ENCODE data around the gene PLXDC1. TPM values are rescaled to one million over a fixed set of nuclear protein-coding genes. Genes with fewer than 3 reads are reported as not detected.

PLXDC1 gene
- total RNA-seq, 3 donors from 2014 or later, result 2.4 to 10.9 (median 5.6) TPM

- H3K4me3 ChIP-seq, result no peak overlapping the region
- intact Hi-C loops (cut with DNase I, micrococcal nuclease), result no loop called here
- no peak for ATAC-seq
Measured at GRCh38 chr17:39110435-39111136, 40.9 kb downstream of the PLXDC1 start.

DNA sequence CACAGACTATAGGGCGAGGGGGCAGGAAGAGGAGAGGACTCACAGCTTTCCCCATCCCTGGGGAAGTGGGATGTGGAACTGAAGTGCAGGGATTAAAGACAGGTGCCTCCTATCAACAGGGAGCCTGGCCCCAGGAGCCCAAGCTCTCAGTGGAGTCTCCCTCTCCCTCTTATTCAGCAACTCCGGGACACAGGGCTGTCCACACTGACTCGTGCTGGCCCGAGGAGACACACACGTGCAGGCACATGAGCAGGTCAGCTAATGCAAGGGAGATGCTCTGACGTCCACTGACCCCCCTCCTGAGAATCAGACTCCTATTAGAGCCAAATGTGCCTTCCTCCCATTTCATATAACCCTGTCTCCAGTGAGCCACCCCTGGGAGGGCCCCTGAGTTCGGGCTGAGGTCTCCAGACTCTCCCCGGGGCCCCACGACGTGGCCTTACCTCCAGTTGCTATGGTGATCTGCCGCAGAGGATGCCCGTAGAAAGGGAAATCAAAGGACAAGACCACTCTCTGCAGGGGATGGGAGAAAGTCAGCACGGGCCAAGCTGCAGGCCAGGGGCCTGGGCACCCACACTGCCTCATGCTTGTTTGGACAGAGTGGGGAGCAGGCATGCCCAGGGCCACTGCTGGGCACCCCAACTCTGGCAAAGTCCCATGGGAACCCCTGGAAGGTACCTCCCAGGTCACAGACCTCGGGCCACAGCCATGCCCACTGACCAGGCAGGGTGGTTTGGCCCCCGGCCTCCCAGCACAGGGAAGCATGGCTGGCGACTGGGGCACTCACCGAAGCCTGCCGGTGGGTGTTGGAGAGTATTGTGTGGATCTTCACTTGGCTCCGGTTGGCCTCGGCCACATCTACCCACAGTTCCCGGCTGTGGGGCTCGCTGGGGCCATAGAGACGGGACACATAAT, 42.7 kb downstream of the PLXDC1 start:
- no peak for DNase-seq
- no peaks in the 10 kb centered on the region for H3K36me3 ChIP-seq (ENCODE audit: low read depth)
- ATAC-seq, result no peak
- intact Hi-C loops (cut with DNase I, micrococcal nuclease), result no loop called here
- H3K9me3 ChIP-seq, result no peaks in the 10 kb centered on the region
- H3K4me1 ChIP-seq (ENCODE audit: low read depth), result no peaks in the 10 kb centered on the region
- no peak overlapping the region for H3K4me3 ChIP-seq
- TF ChIP-seq, protein P1, sequence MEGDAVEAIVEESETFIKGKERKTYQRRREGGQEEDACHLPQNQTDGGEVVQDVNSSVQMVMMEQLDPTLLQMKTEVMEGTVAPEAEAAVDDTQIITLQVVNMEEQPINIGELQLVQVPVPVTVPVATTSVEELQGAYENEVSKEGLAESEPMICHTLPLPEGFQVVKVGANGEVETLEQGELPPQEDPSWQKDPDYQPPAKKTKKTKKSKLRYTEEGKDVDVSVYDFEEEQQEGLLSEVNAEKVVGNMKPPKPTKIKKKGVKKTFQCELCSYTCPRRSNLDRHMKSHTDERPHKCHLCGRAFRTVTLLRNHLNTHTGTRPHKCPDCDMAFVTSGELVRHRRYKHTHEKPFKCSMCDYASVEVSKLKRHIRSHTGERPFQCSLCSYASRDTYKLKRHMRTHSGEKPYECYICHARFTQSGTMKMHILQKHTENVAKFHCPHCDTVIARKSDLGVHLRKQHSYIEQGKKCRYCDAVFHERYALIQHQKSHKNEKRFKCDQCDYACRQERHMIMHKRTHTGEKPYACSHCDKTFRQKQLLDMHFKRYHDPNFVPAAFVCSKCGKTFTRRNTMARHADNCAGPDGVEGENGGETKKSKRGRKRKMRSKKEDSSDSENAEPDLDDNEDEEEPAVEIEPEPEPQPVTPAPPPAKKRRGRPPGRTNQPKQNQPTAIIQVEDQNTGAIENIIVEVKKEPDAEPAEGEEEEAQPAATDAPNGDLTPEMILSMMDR (IDR thresholded peaks at IDR 0.05), result no peak

More at GRCh38 chr17:39110435-39111136, 40.9 kb downstream of the PLXDC1 start:
- TF ChIP-seq, protein P1 (IDR thresholded peaks at IDR 0.05), result no peak
- DNase-seq, result no peak
- H3K9me3 ChIP-seq, result no peaks in the 10 kb centered on the region
- H3K36me3 ChIP-seq (ENCODE audit: low read depth), result no peaks in the 10 kb centered on the region
- no peaks in the 10 kb centered on the region for H3K4me1 ChIP-seq (ENCODE audit: low read depth)

GRCh38 chr17:39107973-39108372, 43.5 kb downstream of the PLXDC1 start:
- no peaks in the 10 kb centered on the region for H3K9me3 ChIP-seq
- ATAC-seq, result no peak
- intact Hi-C loops (cut with DNase I, micrococcal nuclease), result no loop called here
- no peak for DNase-seq
- H3K36me3 ChIP-seq (ENCODE audit: low read depth), result no peaks in the 10 kb centered on the region
- TF ChIP-seq, protein P1 (IDR thresholded peaks at IDR 0.05), result no peak
- no peaks in the 10 kb centered on the region for H3K4me1 ChIP-seq (ENCODE audit: low read depth)
- H3K4me3 ChIP-seq, result no peak overlapping the region

DNA sequence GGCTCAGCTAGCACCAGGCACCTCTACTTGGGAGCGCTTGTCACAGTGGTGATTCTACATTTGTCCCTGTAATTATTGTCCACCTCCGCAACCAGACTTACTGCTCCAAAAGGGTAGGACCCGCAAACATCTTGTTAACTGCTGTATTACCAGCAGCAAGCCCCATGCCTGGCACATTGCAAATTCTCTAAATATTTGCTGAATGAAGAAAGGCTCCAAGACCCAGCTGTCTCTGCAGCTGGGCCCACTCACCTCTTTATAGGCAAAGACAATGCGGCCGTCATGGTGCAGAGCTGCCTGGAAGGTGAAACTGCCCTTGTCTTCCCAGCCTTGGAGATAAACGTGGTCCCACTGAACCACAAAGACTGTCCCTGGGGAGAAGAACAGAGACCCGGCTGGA, 44.3 kb downstream of the PLXDC1 start:
- intact Hi-C loops (cut with DNase I, micrococcal nuclease), result no loop called here
- Histone ChIP-seq H3K4me1 (ENCODE audit: low read depth) (no peaks in the 10 kb centered on the region), H3K36me3 (ENCODE audit: low read depth) (no peaks in the 10 kb centered on the region), H3K9me3 (no peaks in the 10 kb centered on the region), H3K4me3 (no peak overlapping the region)
- ATAC-seq (no peak), DNase-seq (no peak)
- TF ChIP-seq, protein P1 (IDR thresholded peaks at IDR 0.05), result no peak

DNA sequence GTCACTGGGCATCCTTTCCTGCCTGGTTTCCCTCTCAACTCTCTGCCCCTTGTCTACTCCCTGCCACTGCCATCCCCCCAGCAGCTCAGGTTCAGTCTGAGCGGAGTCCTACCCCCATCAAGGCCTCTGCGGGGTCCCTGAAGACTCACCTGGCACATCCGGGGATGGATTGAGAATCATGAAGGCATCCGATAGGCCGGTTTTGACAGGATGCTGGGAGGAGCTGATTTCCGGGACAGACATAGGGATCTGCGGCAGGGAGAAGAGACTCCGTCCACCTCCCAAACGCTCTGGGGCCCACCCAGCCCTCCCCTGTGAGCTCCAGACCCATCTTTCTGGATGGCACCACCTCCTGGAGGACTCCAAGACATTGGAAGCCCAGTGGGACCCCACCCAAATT, 45.7 kb downstream of the PLXDC1 start:
- no peaks in the 10 kb centered on the region for H3K4me1 ChIP-seq (ENCODE audit: low read depth)
- no peaks in the 10 kb centered on the region for H3K9me3 ChIP-seq
- DNase-seq, result no peak
- intact Hi-C loops (cut with DNase I, micrococcal nuclease), result no loop called here
- ATAC-seq, result no peak
- TF ChIP-seq, protein P1 (IDR thresholded peaks at IDR 0.05), result no peak
- no peak overlapping the region for H3K4me3 ChIP-seq
- no peaks in the 10 kb centered on the region for H3K36me3 ChIP-seq (ENCODE audit: low read depth)
